PC-3 (cell line): ENCODE measurements around the gene MT1A.

Source experiments
- EZH2phosphoT487 ChIP-seq: fragments of 300-600 bp; sonication (generic); IDR thresholded peaks from 2 replicates; pipeline ENCODE4 v1.6.1; 2018; ENCODE audit warnings: mild to moderate bottlenecking, antibody characterized with exemption, low read length, borderline replicate concordance
- TF ChIP-seq, protein P1 (sequence below): fragments of 300-600 bp; sonication (generic); conservative IDR thresholded peaks from 2 replicates; pipeline ENCODE4 v1.5.1; 2017; ENCODE audit warnings: antibody characterized with exemption, low read depth, mild to moderate bottlenecking, low read length

DNA sequence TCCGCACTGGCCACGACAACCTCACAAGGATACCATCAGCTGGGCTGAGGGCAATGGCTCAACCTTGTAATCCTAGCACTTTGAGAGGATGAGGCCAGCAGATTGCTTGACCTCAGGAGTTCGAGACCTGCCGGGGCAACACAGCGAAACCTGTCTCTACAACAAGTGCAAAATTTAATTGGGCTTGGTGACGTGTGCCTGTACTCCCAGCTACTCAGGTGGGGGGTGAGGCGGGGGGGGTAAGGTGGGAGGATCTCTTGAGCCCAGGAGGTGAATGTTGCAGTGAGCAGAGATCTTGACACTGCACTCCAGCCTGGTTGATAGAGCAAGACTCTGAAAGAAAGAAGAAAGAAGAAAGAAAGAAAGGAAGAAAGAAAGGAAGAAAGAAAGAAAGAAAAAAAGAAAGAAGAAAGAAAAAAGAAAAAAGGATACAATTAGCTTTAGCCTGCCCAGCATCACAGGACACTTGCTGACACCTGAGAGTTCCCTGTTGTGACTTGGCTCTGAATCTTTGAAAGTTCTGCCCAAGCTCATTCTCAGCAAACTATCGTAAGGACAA, 18.0 kb upstream of the MT1A start:
- no peak for TF ChIP-seq EZH2phosphoT487
- TF ChIP-seq, protein P1, sequence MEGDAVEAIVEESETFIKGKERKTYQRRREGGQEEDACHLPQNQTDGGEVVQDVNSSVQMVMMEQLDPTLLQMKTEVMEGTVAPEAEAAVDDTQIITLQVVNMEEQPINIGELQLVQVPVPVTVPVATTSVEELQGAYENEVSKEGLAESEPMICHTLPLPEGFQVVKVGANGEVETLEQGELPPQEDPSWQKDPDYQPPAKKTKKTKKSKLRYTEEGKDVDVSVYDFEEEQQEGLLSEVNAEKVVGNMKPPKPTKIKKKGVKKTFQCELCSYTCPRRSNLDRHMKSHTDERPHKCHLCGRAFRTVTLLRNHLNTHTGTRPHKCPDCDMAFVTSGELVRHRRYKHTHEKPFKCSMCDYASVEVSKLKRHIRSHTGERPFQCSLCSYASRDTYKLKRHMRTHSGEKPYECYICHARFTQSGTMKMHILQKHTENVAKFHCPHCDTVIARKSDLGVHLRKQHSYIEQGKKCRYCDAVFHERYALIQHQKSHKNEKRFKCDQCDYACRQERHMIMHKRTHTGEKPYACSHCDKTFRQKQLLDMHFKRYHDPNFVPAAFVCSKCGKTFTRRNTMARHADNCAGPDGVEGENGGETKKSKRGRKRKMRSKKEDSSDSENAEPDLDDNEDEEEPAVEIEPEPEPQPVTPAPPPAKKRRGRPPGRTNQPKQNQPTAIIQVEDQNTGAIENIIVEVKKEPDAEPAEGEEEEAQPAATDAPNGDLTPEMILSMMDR, result no peak
